Measurements from ENCODE around the gene OR6K6. TPM values are rescaled to one million over a fixed set of nuclear protein-coding genes. Genes with fewer than 3 reads are reported as not detected.

The OR6K6 gene
- not detected in 2 replicates for total RNA-seq

GRCh38 chr1:158754420-158754819, at the start of gene OR6K6:
Gene OR6K6 (plus strand): TSS chr1:158754720. CDS start chr1:158754888, 168 bp downstream.
- no peak for DNase-seq

- DNase-seq, result no peak
These were observed 48.4 kb upstream of the OR6K6 start for GRCh38 chr1:158706096-158706495.

DNA sequence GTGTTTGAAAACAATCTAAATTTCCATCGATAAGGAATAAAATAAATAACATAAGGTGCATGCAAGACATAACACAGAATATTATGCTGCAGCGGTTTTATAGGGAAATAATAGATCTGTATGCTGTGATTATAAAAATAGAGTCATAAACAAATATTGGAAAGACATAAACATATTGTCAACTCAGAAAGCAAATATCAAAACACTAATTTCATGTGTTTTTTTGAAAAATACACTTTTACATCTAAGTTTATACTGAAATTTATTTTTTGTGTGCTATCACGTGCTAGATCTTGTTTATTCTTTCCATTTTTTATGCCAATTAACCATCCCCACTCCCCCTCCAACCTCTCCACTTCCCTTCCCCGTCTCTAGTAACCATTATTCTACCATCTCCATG, 43.4 kb upstream of the OR6K6 start:
- no peak for DNase-seq

GRCh38 chr1:158714754-158715153, 39.8 kb upstream of the OR6K6 start:
- no peak for DNase-seq

- no peak for DNase-seq
These were observed 38.2 kb upstream of the OR6K6 start for GRCh38 chr1:158716335-158716734.

GRCh38 chr1:158717344-158717743, 37.2 kb upstream of the OR6K6 start:
- no peak for DNase-seq

DNA sequence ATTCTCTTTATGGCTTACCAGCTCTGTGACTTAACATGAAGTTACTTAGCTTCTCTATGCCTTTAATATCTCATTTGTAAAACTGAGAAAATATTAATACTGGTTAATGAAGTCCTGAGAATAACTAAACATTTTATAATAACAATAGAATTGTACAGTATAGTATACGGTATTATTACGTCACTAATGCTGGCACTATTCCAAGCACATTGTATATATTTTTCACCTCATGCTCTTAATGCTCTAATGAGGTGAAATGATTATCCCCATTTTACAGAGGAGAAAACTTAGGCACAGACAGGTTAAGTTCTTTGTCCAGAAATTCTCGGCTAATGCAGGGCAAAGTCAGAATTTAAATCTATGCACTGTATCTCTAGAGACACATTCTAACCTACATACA, 34.9 kb upstream of the OR6K6 start:
- DNase-seq, result no peak

- no peak for DNase-seq
These were observed 33.9 kb upstream of the OR6K6 start, which contains the start of gene OR6K3 for GRCh38 chr1:158720620-158721019. Gene OR6K3 (minus strand): TSS chr1:158720720. CDS start chr1:158718115, 2,605 bp downstream.

- DNase-seq, result no peak
These were observed 30.1 kb upstream of the OR6K6 start for GRCh38 chr1:158724442-158724841.

DNA sequence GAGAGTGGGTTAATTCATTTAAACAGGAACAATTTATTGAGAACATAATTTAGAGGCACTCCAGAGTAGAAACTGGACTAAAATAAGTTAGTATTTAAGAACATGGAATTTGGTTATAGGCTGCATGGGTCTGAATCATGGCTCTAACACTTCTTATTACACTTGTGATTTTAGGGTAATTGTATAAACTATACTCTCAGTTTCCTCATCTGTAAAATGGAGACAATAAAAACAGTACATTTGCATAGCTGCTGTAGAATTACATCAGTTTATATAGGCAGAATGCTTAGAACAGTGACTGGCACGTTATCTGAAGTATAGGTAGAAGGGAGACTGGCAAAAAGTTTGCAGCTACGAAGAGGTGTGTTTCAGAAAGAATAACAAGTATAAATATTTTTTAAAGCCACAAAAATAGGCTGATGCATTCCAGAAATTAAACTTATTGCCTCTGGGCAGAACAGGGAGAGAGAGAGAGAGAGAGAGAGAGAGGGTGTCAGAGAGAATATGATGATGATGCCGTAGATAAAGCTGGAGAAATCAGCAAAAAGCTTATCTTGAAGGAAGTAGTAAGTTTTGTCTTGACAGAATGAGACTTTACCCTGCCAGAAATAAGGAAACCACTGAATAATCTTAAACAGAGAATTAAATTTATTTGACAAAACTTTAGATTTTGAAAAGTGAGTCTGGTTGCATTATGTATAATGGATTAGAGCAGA, 25.9 kb upstream of the OR6K6 start:
- DNase-seq, result no peak

GRCh38 chr1:158730453-158730852, 24.1 kb upstream of the OR6K6 start:
- DNase-seq, result no peak

- no peak for DNase-seq
These were observed 22.8 kb upstream of the OR6K6 start for GRCh38 chr1:158731707-158732106.

- no peak for DNase-seq
These were observed 22.0 kb upstream of the OR6K6 start for GRCh38 chr1:158732524-158732923.

GRCh38 chr1:158735848-158736247, 18.7 kb upstream of the OR6K6 start:
- no peak for DNase-seq

GRCh38 chr1:158752155-158752712, 2.3 kb upstream of the OR6K6 start:
- no peak for DNase-seq

DNA sequence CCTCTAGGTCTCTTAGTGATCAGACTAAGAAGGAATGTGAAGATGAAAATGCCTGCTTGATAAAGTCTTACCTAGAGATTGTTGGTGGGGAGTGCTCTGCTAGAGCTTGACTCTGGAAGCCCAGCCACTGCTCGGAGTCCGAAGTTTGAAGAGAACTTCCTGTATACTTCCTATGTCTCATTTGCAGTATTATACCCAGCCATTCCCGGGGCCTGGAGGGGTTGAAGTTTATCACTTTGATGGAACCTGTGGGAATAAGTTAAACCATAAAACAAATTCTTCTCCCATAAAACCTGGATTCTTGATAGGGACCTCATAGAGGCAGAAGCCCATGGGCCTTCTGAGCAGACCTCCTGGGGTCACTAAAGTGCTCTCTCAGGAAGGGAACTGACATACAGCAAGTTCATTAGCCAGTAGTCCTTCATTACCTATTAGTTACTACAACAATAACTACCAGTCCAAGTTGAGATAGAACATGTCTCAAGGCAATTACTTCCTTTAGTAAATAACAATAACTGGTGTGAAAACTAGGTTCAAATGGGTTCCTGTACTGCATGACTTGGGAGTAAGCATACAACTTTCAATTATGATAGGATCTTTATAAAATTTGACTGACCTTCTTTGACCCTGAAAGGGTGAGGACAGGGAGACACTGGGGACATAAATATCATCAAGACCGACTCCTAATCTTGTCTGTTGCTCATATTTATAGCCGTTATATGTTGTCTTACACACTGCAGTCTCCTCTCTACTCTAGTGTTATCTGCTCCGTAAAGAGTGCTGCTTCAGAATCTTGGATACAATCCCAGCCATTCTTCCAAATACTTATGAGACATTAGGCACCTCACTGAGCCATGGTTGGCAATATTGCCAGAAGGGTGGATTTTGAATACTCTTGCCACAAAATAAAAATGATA, 17.7 kb downstream of the OR6K6 start, which contains the start of gene OR6N1:
Gene OR6N1 (minus strand): TSS at position 246 of the 917 bp plus-strand sequence. CDS start 5,513 bp downstream, outside the sequence.
- peak; percentile 1 for DNase-seq

DNA sequence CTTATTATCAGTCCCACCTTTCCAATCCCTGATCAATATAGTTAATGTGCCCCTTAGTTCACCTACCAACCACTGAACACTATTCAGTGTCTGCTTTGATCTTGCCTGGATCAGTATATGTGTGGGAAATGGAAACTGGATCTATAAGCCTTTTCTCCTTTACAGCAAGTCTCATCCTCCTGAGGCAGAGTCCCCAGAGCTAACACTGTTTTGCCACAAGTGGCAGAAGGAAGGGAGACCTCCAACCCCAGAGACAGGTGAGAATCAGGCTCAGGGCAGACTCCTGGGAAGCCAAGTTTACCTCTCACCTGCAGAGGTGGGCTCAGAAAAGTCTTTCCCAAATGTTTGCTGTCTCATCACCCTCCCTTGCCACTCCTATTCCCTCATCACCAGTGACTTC, 26.6 kb downstream of the OR6K6 start, which contains the start of gene OR6N2:
Gene OR6N2 (minus strand): TSS at position 101 of the 400 bp plus-strand sequence. CDS start 3,569 bp downstream, outside the sequence.
- DNase-seq, result no peak

GRCh38 chr1:158793604-158794003, 39.1 kb downstream of the OR6K6 start:
- peak; percentile 7 for DNase-seq

- no peak for DNase-seq
These were observed 39.7 kb downstream of the OR6K6 start for GRCh38 chr1:158794247-158794646.

- peak; percentile 5 for DNase-seq
These were observed 44.0 kb downstream of the OR6K6 start for GRCh38 chr1:158798531-158798930.

GRCh38 chr1:158799689-158800088, 45.2 kb downstream of the OR6K6 start:
- no peak for DNase-seq

GRCh38 chr1:158800526-158800925, 46.0 kb downstream of the OR6K6 start:
- DNase-seq, result no peak

GRCh38 chr1:158801396-158801795, 46.9 kb downstream of the OR6K6 start:
- no peak for DNase-seq
